ENCODE measurements around the gene ARSJ. TPM values are rescaled to one million over a fixed set of nuclear protein-coding genes. Genes with fewer than 3 reads are reported as not detected.
"Not testable (repeated sequence)": the region's sequence is repeated elsewhere in the genome, so short reads cannot be mapped to it uniquely, and the experiment has no call there.

Gene ARSJ
- polyA plus RNA-seq, 3 donors: not detected

DNA sequence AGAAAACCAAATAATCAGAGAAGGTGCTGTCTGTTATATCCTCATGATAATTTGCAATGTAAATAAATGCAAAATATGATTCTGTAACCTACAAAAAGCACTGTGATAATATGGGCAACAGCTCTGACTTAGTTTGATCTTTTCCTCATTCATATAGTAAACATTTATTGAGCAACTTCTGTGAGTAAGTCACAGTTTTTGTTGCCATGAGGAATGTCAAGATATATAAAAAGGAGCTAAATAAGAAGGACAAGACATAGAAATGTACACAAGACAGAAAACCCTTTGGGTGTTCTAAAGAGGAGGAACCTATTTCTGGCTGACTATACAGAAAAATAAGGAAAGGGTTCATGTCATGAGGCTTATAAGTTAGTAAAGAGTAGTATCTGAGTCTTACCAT lies 44.3 kb downstream of the ARSJ start:
- Mint-ChIP-seq H3K9me3 (peaks cover 0 to 2% (median 0%) of the 10 kb centered on the region in 7 donors), H3K36me3 (no peaks in the 10 kb centered on the region), H3K27ac (no peak overlapping the region), H3K27me3 (ENCODE audit: low read depth in 3 of 3) (peaks cover 0 to 2% (median 1%) of the 10 kb centered on the region in 3 donors), H3K4me1 (no peaks in the 10 kb centered on the region), H3K4me3 (no peak overlapping the region)
- Histone ChIP-seq H3K36me3 (replicated peaks in 1 of 2; ENCODE audit: control insufficient read depth in 1 of 2, insufficient read depth in 2 of 2, low read length in 2 of 2) (no peaks in the 10 kb centered on the region), H2AFZ (ENCODE audit: insufficient read depth, low read depth, low read length, poor library complexity, severe bottlenecking) (no peak overlapping the region), H3K4me1 (ENCODE audit: control insufficient read depth in 1 of 2, insufficient read depth in 2 of 2, low read length in 2 of 2) (no peaks in the 10 kb centered on the region), H3K9me3 (replicated peaks in 1 of 2; ENCODE audit: control insufficient read depth in 1 of 2, insufficient read depth in 1 of 2, low read length in 2 of 2) (peaks cover 0 to under 1% of the 10 kb centered on the region in 2 donors), H3K4me2 (replicated peaks; ENCODE audit: extremely low read depth, low read length, poor library complexity, severe bottlenecking) (no peak overlapping the region), H3K9ac (ENCODE audit: insufficient read depth, low read length, poor library complexity, severe bottlenecking) (no peak overlapping the region), H3K27ac (ENCODE audit: low read depth in 1 of 2, low read length in 2 of 2) (no peak overlapping the region), H3K4me3 (replicated peaks in 1 of 3; ENCODE audit: low read depth in 2 of 3, low read length in 3 of 3) (no peak overlapping the region), H3K27me3 (ENCODE audit: control insufficient read depth in 2 of 2, insufficient read depth in 2 of 2, low read length in 2 of 2) (no peaks in the 10 kb centered on the region), H4K20me1 (ENCODE audit: insufficient read depth, low read length) (no peaks in the 10 kb centered on the region), H3K79me2 (ENCODE audit: insufficient read depth, low read length) (no peaks in the 10 kb centered on the region)
- TF ChIP-seq, protein P1, sequence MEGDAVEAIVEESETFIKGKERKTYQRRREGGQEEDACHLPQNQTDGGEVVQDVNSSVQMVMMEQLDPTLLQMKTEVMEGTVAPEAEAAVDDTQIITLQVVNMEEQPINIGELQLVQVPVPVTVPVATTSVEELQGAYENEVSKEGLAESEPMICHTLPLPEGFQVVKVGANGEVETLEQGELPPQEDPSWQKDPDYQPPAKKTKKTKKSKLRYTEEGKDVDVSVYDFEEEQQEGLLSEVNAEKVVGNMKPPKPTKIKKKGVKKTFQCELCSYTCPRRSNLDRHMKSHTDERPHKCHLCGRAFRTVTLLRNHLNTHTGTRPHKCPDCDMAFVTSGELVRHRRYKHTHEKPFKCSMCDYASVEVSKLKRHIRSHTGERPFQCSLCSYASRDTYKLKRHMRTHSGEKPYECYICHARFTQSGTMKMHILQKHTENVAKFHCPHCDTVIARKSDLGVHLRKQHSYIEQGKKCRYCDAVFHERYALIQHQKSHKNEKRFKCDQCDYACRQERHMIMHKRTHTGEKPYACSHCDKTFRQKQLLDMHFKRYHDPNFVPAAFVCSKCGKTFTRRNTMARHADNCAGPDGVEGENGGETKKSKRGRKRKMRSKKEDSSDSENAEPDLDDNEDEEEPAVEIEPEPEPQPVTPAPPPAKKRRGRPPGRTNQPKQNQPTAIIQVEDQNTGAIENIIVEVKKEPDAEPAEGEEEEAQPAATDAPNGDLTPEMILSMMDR (IDR thresholded peaks at IDR 0.05): no peak
- DNase-seq: no peak
- intact Hi-C loops (cut with micrococcal nuclease): no loop called here

DNA sequence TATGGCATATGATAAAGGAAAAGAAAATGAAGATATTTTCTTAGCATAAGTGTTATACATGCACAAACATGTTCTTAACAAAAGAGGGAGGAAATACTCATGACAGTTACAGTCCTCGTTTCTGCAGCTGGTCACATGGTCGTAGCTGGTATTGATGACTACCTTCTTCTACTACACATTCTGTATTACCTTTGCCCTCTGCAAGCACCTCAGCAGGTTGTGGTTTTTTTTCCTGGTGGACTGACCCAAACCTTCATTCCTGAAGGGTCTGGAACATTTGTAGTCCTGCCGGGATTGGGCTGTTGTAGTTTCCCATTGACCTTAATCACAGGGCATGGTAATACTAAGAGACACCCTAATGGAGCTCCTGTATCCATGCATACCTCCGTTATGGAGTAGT lies 54.7 kb downstream of the ARSJ start:
- intact Hi-C loops (cut with micrococcal nuclease); H3K79me2 ChIP-seq (ENCODE audit: insufficient read depth, low read length); H3K4me3 Mint-ChIP-seq; H3K27ac ChIP-seq (ENCODE audit: low read depth in 1 of 2, low read length in 2 of 2); H3K36me3 Mint-ChIP-seq; H3K4me2 ChIP-seq (replicated peaks; ENCODE audit: extremely low read depth, low read length, poor library complexity, severe bottlenecking); H3K9me3 Mint-ChIP-seq; H3K4me3 ChIP-seq (replicated peaks in 1 of 3; ENCODE audit: low read depth in 2 of 3, low read length in 3 of 3); H3K27me3 ChIP-seq (ENCODE audit: control insufficient read depth in 2 of 2, insufficient read depth in 2 of 2, low read length in 2 of 2); H3K36me3 ChIP-seq (replicated peaks in 1 of 2; ENCODE audit: control insufficient read depth in 1 of 2, insufficient read depth in 2 of 2, low read length in 2 of 2); H3K27me3 Mint-ChIP-seq (ENCODE audit: low read depth in 3 of 3); H3K27ac Mint-ChIP-seq; H3K4me1 Mint-ChIP-seq; H3K9me3 ChIP-seq (replicated peaks in 1 of 2; ENCODE audit: control insufficient read depth in 1 of 2, insufficient read depth in 1 of 2, low read length in 2 of 2); H2AFZ ChIP-seq (ENCODE audit: insufficient read depth, low read depth, low read length, poor library complexity, severe bottlenecking); DNase-seq; H4K20me1 ChIP-seq (ENCODE audit: insufficient read depth, low read length); H3K9ac ChIP-seq (ENCODE audit: insufficient read depth, low read length, poor library complexity, severe bottlenecking); H3K4me1 ChIP-seq (ENCODE audit: control insufficient read depth in 1 of 2, insufficient read depth in 2 of 2, low read length in 2 of 2): not testable (repeated sequence)
- WGBS (ENCODE audit: insufficient coverage): 100% methylated on average over 1 of the region's 4 CpGs

Data from CD14-positive monocyte (primary cell).